OCI-LY7 (cell line): ENCODE results near the gene MINDY4B.

Source experiments
- CTCF ChIP-seq: fragments of 200-600 bp; sonication (generic); conservative IDR thresholded peaks from 2 replicates; pipeline ENCODE4 v1.5.1; 2014; ENCODE audit warnings: mild to moderate bottlenecking, antibody characterized with exemption, low read length, moderate library complexity, mixed read lengths
- EZH2phosphoT487 ChIP-seq: fragments of 200-600 bp; sonication (generic); IDR thresholded peaks from 2 replicates; pipeline ENCODE4 v1.6.1; 2018; ENCODE audit warnings: low read depth, borderline replicate concordance, mild to moderate bottlenecking, mixed run types, antibody characterized with exemption, low read length, moderate library complexity, mixed read lengths

- TF ChIP-seq CTCF, result no peak
- no peak for TF ChIP-seq EZH2phosphoT487
Observed at GRCh38 chr3:150830745-150831144, 74.5 kb downstream of the MINDY4B start.
